Ovary (tissue), 9 donors: Measurements from ENCODE around the gene EDN3. TPM values are rescaled to one million over a fixed set of nuclear protein-coding genes. Genes with fewer than 3 reads are reported as not detected.

Experiments used
- DNase-seq, 5 donors: peaks; one replicate each; pipeline ENCODE4 v3.0.0-alpha.2; 2019 to 2020
- H3K27ac ChIP-seq, 2 donors: fragments of 200-600 bp; one replicate each; pipeline versions ENCODE4 v1.5.1 to v1.8.0; 2019 to 2022
- H3K27me3 ChIP-seq: fragments of 200-600 bp; one replicate; pipeline ENCODE4 v1.8.0; 2022
- H3K36me3 ChIP-seq: fragments of 200-600 bp; sonication (generic); one replicate; pipeline ENCODE4 v1.5.1; 2019
- H3K4me1 ChIP-seq: one replicate; pipeline ENCODE4 v1.8.1; 2013; ENCODE audit warnings: mild to moderate bottlenecking, moderate library complexity; ENCODE audit not compliant: insufficient read depth
- H3K4me3 ChIP-seq: fragments of 200-600 bp; sonication (generic); one replicate; pipeline ENCODE4 v1.5.1; 2017
- H3K9me3 ChIP-seq, 2 donors: fragments of 200-600 bp in 1 of 2; sonication (generic) in 1 of 2; one replicate each; pipeline versions ENCODE4 v1.5.1 to v1.8.1; 2013 to 2019; ENCODE audit warnings: mild to moderate bottlenecking in 1 of 2, moderate library complexity in 1 of 2
- EP300 ChIP-seq: sonication (generic); formaldehyde crosslinking; IDR thresholded peaks from one replicate; pipeline ENCODE4 v1.6.1; 2017; ENCODE audit warnings: antibody characterized with exemption
- POLR2A ChIP-seq: fragments of 450-650 bp; IDR thresholded peaks from one replicate; pipeline ENCODE4 v1.6.1; 2017; ENCODE audit warnings: antibody characterized with exemption, mild to moderate bottlenecking, moderate library complexity
- WGBS, 3 donors: extraction: QIAGEN DNeasy Blood & Tissue Kit in 1 of 3; methylation state at CpG; one replicate each; pipeline versions ENCODE4 v1.1.5 to v1.1.7; 2013 to 2017; 5-methylcytosine and 5-hydroxymethylcytosine counted together
- intact Hi-C, 4 donors: fragments of 100-400 bp; cut with DNase I; formaldehyde crosslinking; loops; one replicate each; pipeline versions ENCODE4 v1.11.0 to v1.15.1; 2022 to 2023
- polyA plus RNA-seq, 2 donors: library from polyadenylated mRNA; stranded (reverse); fragments of 200-250 nt in 1 of 2; fragments of 350-450 nt in 1 of 2; fragmentation: Illumina TruSeq in 1 of 2; extraction: RNeasy Lipid Tissue Mini Kit (QIAGEN cat#74804) in 1 of 2; gene quantifications; one replicate each; pipeline ENCODE4 v1.2.3, GENCODE V29; 2013 to 2014
- total RNA-seq, 7 donors: library from RNA; depleted of rRNA in 2 of 7; stranded (reverse); fragments of >200 nt in 2 of 7; fragmentation: NEBNext Ultra II Directional in 3 of 7; extraction: Animal tissue kit (Norgen Biotek cat#: 25700) in 3 of 7; gene quantifications; one replicate each; pipeline versions ENCODE4 v1.1.0 to v1.2.4, GENCODE V29; 2016 to 2023
- TF ChIP-seq, protein P1 (sequence below), 3 donors: fragments of 450-650 bp in 2 of 3; fragments of 200-600 bp in 1 of 3; IDR thresholded peaks; one replicate each; pipeline versions ENCODE4 v1.5.1 to v1.8.0; 2016 to 2022; ENCODE audit warnings: antibody characterized with exemption in 3 of 3, mild to moderate bottlenecking in 1 of 3
- donor health status: DM: no; HTN: no; CAD: no; lungs with moderate emphysema.
- donor health status: DM: no; HTN: no; CAD: no.
- donor health status: Bipolar disorder and iron deficiency.
- donor health status: DM: yes; HTN: yes; CAD: no.
- donor health status: DM: no; HTN: no; CAD: no.
- donor health status: DM: yes; HTN: yes; CAD: no.

The EDN3 gene
- total and polyA plus RNA-seq, 9 donors, result 0.18 to 6.4 (median 0.57) TPM; not detected in 2

DNA sequence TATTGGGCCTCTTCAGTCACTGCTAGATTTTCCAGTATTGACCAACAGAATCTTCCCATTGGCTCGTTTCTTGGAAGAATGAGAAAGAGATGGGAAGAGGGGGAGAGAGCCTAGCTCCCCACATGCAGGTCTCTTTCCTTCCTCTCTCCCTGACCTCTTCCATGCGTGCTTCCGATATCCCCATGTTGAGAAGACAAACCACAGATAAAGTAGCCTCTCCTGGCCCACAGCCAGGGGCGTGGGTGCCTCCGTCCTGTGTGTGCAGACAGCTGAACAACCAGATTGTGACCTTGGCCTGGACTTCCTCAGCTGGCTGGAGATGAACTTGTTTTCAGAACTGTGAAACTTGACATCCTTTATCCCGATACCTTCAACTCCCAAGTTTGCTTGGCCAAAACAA, 71.0 kb downstream of the EDN3 start:
- WGBS, 3 donors, result 7 to 23% (median 7%) methylated on average over 6 of the region's 6 CpGs
- TF ChIP-seq EP300, result no peak
- TF ChIP-seq, protein P1, sequence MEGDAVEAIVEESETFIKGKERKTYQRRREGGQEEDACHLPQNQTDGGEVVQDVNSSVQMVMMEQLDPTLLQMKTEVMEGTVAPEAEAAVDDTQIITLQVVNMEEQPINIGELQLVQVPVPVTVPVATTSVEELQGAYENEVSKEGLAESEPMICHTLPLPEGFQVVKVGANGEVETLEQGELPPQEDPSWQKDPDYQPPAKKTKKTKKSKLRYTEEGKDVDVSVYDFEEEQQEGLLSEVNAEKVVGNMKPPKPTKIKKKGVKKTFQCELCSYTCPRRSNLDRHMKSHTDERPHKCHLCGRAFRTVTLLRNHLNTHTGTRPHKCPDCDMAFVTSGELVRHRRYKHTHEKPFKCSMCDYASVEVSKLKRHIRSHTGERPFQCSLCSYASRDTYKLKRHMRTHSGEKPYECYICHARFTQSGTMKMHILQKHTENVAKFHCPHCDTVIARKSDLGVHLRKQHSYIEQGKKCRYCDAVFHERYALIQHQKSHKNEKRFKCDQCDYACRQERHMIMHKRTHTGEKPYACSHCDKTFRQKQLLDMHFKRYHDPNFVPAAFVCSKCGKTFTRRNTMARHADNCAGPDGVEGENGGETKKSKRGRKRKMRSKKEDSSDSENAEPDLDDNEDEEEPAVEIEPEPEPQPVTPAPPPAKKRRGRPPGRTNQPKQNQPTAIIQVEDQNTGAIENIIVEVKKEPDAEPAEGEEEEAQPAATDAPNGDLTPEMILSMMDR (IDR thresholded peaks at IDR 0.05), result no peak
- TF ChIP-seq POLR2A, result no peak
- Histone ChIP-seq H3K27ac (no peak overlapping the region), H3K9me3 (no peaks in the 10 kb centered on the region), H3K4me1 (no peaks in the 10 kb centered on the region), H3K4me3 (no peak overlapping the region), H3K36me3 (no peaks in the 10 kb centered on the region), H3K27me3 (no peaks in the 10 kb centered on the region)
- no peak for DNase-seq
- intact Hi-C loops, result no loop called here

DNA sequence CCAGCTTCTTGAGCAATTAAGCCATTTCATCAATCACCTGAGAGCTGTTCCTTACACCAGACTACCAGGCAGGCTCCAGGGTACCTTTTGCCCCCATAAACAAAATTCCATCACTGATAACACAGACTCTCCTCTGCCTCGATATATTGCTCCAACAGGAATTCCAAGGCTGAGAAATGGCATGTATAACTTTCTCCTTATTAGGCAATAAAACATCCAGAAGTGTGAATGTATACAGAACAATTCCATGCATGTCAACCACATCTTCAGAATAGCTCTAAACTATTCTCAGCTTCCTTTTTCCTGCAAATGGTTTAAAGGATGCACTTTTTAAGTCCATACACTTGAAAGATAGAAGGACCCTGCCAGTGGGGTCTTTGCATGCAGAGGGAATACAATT, 73.8 kb downstream of the EDN3 start:
- Histone ChIP-seq H3K4me3 (no peak overlapping the region), H3K27me3 (no peaks in the 10 kb centered on the region), H3K36me3 (no peaks in the 10 kb centered on the region), H3K27ac (no peak overlapping the region), H3K9me3 (no peaks in the 10 kb centered on the region), H3K4me1 (no peaks in the 10 kb centered on the region)
- intact Hi-C loops, result no loop called here
- no peak for DNase-seq
- TF ChIP-seq, protein P1 (IDR thresholded peaks at IDR 0.05), result no peak
- no peak for TF ChIP-seq POLR2A
- no peak for TF ChIP-seq EP300
- 20 to 37% (median 24%) methylated on average over 1 of the region's 1 CpG for WGBS, 3 donors

DNA sequence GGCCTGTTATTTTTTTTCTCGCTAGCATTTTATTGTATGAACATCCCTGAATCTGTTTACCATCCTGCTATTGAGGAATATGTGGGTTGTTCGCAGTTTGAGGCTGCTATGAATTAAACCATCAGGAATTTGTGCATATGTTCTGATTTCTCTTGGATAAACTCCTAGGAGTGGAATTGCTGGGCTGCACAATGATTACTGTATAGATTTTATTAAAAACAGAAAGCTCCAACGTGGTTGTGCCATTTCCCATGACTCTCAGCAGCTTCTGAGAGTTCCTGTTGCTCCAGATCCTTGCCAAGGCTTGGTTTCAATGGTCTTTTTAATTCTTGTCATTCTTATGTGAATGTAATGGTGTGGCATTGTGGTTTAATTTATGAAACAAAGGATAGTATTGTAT, 75.1 kb downstream of the EDN3 start:
- 82 to 87% (median 85%) methylated on average over 3 of the region's 3 CpGs for WGBS, 3 donors
- Histone ChIP-seq H3K36me3 (no peaks in the 10 kb centered on the region), H3K9me3 (no peaks in the 10 kb centered on the region), H3K27ac (no peak overlapping the region), H3K4me1 (no peaks in the 10 kb centered on the region), H3K27me3 (no peaks in the 10 kb centered on the region), H3K4me3 (no peak overlapping the region)
- TF ChIP-seq POLR2A (no peak), EP300 (no peak)
- TF ChIP-seq, protein P1 (IDR thresholded peaks at IDR 0.05), result no peak
- intact Hi-C loops, result no loop called here
- no peak for DNase-seq

Other genes with a start within 250 kb of the EDN3 start
- under 1 TPM in 6 of 7 donors, not detected in 1; 0.05 to 0.36 (median 0.15) TPM for gene ZNF831, start 136.8 kb upstream of the EDN3 start, total RNA-seq
- gene ZNF831, start 136.8 kb upstream of the EDN3 start, polyA plus RNA-seq, result under 1 TPM; 0.06 to 0.30 TPM